G401.6 (cell line): Measurements from ENCODE around the gene ASTN2.

Source experiments
- FAIRE-seq: peaks from 2 replicates; lab custom pipeline; 2012; peaks lifted over from hg19 to GRCh38; lab: Jason Lieb, UNC

Gene ASTN2

GRCh38 chr9:116800074-116800473, 614.8 kb downstream of the ASTN2 start:
- no peak for FAIRE-seq

- no peak for FAIRE-seq
Measured at GRCh38 chr9:116798521-116798920, 616.3 kb downstream of the ASTN2 start.

GRCh38 chr9:116797276-116797675, 617.6 kb downstream of the ASTN2 start:
- no peak for FAIRE-seq

- no peak for FAIRE-seq
Measured at GRCh38 chr9:116796669-116797068, 618.2 kb downstream of the ASTN2 start.

DNA sequence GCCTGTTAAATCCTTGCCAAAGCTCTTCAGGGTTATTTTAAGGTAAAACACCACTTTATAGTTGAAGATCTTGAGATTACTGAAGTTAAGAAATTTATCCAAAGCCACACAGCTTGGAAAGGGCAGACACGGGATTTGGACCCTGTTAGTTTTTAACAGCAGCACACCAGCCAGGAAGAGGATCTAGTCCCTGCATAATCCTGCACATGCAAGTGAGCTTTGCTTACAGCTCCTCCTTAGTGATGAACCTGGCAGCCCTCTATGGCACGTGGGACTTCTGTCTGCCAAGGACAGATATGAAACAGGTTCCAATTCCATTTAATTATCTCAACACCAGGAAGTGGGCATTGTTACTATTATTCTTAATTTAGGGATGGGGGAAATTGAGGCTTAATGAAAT, 619.0 kb downstream of the ASTN2 start:
- no peak for FAIRE-seq

DNA sequence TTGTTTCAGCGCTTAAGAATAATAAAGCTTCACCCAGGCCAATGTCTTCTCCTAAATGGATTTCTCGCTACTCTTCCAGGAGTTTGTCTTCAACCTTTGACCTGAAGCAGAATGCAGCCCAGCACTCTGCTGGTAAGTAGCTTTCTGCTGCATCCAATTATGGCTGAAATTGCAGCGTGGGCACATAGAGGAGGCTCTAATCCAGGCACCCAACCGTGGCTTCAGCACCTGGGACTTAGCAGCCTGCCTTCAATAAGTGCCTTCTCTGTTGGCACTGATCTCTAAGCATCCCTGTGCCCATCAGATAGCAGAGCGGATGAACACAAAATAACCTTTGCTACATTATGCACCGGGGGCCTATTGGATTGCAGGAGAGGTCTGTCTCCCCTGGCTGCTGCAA, 622.6 kb downstream of the ASTN2 start:
- FAIRE-seq = no peak

- FAIRE-seq = no peak
Measured at GRCh38 chr9:116791326-116791725, 623.5 kb downstream of the ASTN2 start.

DNA sequence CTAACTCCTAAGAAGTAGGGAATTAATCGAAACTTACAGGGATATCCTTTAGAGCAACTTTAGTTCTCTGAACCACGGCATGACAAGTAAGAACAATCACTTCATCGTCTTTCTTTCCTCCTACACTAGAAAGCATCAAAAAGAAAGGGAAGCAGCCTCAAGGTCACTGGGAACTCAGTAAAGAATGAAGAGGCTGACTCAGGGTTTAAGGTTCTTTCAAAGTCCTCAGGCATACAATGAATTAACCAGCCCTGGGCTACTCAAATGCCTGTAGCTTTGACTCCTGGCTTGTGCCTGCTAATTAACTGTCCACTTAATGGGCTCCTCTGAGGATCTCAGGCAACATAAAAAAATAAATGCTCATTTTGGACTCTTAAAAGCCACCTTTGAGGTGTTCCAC, 625.8 kb downstream of the ASTN2 start:
- no peak for FAIRE-seq

DNA sequence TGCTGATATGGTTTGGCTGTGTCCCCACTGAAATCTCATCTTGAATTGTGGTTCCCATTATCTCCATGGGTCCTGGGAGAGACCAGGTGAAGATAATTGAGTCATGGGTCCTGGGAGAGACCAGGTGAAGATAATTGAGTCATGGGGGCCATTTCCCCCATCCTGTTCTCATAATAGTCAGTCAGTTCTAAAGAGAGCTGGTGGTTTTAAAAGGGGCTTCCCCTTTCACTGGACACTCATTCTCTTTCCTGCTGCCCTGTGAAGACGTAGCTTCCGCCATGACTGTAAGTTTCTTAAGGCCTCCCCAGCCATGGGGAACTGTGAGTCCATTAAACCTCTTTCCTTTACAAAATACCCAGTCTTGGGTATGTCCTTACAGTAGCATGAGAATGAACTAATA, 628.1 kb downstream of the ASTN2 start:
- FAIRE-seq = no peak

- FAIRE-seq = no peak
Measured at GRCh38 chr9:116777116-116777515, 637.7 kb downstream of the ASTN2 start.

DNA sequence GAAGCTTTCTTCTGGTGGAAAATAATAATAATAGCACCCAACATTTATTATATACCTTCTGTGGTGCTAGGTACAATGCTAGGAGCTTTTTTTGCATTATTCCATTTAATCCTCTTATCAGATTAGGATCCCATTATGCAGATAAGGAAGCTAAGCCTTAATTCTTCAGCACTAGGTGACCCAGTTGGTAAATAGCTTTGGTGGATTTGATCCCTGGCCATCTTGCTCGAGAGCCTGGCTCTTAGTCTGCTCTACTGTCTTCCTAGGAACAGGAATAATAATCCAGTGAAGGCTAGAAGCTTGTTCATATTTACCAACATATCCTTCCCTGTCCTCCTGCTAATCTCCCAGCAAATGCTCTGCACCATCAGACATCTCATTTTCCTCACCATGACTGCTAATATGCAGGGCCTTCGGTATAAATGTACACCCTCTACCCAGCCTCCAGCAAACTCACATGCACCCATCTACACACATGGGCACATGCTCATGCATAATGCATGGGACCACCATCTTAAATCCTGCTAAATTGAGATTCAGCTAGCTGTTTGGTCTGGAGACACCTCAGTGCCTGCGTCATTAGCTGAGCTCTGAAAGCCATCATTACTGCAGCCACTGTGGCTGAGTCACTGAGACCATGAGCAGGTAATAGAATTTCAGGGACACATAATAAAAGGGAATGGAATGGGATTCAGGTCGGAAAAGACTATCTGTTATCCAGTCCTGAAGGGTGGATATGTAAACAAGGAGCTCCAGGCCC, 640.3 kb downstream of the ASTN2 start:
- FAIRE-seq = no peak

GRCh38 chr9:116767219-116767618, 647.6 kb downstream of the ASTN2 start:
- no peak for FAIRE-seq

GRCh38 chr9:116765011-116765410, 649.8 kb downstream of the ASTN2 start:
- FAIRE-seq = no peak

GRCh38 chr9:116763770-116764169, 651.1 kb downstream of the ASTN2 start:
- no peak for FAIRE-seq

DNA sequence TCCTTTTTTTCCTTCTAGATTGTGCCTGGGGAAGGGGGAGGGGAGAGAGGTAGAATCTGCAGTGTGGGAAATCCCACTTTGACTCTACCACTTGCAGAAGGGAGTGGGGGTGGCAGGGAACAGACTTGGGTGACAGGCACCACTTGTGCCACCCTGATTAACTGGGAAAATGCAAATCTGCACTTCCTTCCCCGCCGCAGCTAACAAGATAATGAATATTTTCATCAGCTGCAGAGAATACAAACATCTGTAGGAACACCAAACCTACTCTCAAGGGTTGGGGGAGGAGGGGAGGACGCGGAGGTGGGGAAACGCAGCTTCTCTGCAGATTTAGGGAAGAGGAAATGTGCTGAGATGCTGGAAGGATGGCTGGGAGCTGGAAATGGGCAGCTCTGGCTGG, 654.2 kb downstream of the ASTN2 start:
- no peak for FAIRE-seq

DNA sequence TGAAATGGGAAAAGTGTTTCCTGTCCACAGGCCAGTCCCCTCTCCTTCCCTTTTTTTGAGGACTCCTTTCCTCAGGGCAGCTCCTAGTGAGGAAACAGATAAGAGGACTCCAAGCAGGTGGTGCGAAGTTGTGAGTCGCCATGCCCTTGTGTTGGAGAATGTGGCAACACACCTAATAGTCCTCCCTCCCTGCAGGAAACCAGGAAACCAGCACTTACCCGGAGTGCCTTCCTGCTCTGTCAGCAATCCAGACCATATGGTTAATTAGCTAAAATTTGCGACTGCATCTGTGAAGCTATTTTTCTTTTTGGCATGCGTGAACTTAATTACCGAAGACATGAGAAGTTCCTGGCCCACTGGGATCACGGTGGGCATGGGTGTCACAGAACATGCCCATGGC, 657.8 kb downstream of the ASTN2 start:
- no peak for FAIRE-seq

DNA sequence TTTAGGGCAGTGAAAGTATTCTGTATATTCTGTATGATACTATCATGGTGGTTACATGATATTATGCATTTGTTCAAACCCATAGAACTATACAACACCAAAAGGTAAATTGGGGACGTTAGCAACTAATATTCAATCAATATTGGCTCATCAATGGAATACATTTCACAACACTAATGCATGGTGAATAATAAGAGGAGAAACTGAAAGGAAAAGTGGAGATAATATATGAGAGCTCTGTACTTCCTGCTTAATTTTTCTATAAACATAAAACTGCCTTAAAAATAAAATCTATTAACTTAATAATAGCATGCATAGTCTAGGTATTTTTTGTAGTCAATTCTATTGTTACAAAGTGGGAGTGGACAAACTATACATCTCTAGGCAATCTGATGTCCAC, 661.5 kb downstream of the ASTN2 start:
- no peak for FAIRE-seq

DNA sequence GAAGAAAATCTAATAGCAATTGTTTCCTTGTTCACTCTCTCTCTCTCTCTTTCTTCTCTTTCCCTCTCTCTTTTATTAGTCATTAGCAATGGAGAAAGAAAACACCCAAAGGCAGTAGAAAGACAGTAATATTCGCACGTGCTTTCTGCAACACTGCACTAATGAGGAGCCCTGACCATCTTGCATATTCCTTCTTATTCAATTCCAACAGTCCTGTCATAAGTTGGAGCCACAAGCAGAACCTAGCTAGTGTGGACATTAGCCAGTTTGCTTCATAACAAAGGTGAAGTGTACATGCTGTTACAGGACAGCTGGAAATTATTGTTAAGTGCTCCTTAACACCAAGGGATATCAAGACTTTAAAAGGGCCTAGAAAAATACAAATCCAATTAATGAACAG, 664.3 kb downstream of the ASTN2 start:
- FAIRE-seq = no peak

- no peak for FAIRE-seq
Measured at GRCh38 chr9:116749772-116750171, 665.1 kb downstream of the ASTN2 start.

DNA sequence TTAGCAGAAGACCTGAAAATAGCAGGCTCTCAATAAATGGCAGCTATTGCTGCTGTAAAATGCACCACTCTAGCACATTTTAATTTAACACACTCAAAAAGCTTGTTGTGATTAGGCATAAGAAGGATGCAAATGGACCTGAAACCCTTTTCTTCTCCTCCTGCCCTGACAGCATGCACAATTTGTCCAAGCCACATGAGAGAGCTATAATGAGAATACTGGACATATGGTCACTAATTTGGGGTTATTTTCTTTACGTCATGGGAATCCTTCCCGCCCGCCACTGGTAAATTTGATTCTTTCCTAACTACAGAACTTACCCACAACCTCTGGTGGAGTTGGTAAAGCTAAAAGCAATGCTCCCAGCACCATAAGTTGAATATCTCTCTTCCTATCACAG, 665.7 kb downstream of the ASTN2 start:
- FAIRE-seq = no peak

DNA sequence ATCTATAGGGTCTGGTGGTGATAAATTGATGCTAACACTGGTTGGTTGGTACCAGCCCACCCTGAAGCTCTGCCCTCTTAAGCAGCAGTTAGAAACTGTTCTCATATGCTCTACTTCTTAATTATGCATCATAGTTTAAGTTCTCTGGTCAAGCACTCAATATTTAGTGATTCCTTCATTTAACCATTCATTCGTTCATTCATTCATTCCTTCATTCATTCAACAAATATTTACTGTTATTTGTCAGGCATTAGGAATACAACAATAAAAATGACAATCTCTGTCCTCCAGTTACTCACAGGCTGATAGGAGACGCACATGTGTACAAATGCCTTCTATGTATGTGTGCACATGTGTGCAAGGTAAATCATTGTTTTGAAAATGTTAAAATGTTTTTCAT, 673.1 kb downstream of the ASTN2 start:
- FAIRE-seq = no peak

DNA sequence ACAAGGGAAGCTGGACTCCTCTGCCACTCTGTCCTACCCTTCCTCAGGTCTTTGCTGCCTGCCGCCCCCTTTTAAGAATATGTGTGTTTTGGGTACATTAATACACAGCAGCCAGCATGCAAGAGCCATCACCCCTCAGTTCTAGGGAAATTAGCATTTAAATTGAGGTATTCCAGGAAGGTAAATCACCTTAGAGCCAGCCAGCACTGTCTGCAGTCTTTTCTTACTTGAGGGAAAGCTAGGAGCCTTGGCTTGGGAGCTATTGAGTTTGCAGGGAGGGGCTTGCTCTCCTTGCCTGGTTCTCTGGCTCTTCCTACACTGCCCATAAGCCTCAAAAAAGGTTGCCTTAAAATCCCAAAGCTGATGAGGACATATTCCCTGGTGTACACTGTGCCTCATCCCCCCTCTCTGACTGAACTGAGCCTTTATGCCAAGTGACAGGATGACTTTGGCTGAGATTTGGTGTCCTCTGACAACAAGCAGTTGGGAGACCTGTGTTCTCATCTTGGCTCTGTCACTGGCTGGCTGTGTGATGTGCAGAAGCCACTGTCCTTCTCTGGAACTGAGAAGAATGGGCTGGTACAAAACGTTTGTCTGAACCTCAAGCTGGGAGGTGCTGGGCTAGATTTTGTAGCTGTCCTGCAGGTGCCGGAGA, 673.6 kb downstream of the ASTN2 start:
- FAIRE-seq = no peak

- FAIRE-seq = no peak
Measured at GRCh38 chr9:116737152-116737546, 677.7 kb downstream of the ASTN2 start.
